Stimulated activated CD4-positive, alpha-beta T cell treated with anti-CD3 and anti-CD28 coated beads, Interleukin-12 subunit alpha, Interleukin-12 subunit beta, amount 100 ng/mL, for 4 hours (primary cell): ENCODE data around the gene LRRC71.

ENCODE experiments used
- DNase-seq: peaks from one replicate; pipeline ENCODE4 v3.0.0-alpha.2; 2020

The LRRC71 gene

GRCh38 chr1:156953571-156953970 is 33.1 kb downstream of the LRRC71 start:
- no peak for DNase-seq

- no peak for DNase-seq
These were observed 35.9 kb downstream of the LRRC71 start for GRCh38 chr1:156956333-156956732.

GRCh38 chr1:156957634-156958033 is 37.2 kb downstream of the LRRC71 start:
- DNase-seq: no peak

- DNase-seq: no peak
These were observed 37.8 kb downstream of the LRRC71 start for GRCh38 chr1:156958247-156958714.

- no peak for DNase-seq
These were observed 39.0 kb downstream of the LRRC71 start for GRCh38 chr1:156959414-156959813.

- no peak for DNase-seq
These were observed 39.5 kb downstream of the LRRC71 start for GRCh38 chr1:156959925-156960324.

GRCh38 chr1:156961709-156962108 is 41.3 kb downstream of the LRRC71 start:
- DNase-seq: no peak

- DNase-seq: peak; percentile 14
These were observed 43.2 kb downstream of the LRRC71 start for GRCh38 chr1:156963621-156964020.

GRCh38 chr1:156964441-156964840 is 44.0 kb downstream of the LRRC71 start:
- no peak for DNase-seq

GRCh38 chr1:156969496-156969895 is 49.1 kb downstream of the LRRC71 start:
- no peak for DNase-seq

GRCh38 chr1:156970017-156970416 is 49.6 kb downstream of the LRRC71 start:
- no peak for DNase-seq

- DNase-seq: no peak
These were observed 53.0 kb downstream of the LRRC71 start for GRCh38 chr1:156973417-156973816.

GRCh38 chr1:156975084-156975483 is 54.7 kb downstream of the LRRC71 start:
- DNase-seq: no peak

- no peak for DNase-seq
These were observed 60.1 kb downstream of the LRRC71 start for GRCh38 chr1:156980551-156980950.
